A673 (cell line): ENCODE measurements around the gene VSIG10L. TPM values are rescaled to one million over a fixed set of nuclear protein-coding genes. Genes with fewer than 3 reads are reported as not detected.

Experiments
- BruUV-seq: library from RNA; stranded (reverse); fragments of 400-500 nt; replicated peaks from 2 replicates; lab custom pipeline; 2021; lab: Mats Ljungman, UMichigan
- CTCF ChIA-PET: fragments of 300-600 bp; sonication (Branson Sonifier 250); formaldehyde crosslinking; loops from one replicate; lab custom pipeline; 2022; ENCODE audit warnings: antibody characterized with exemption; lab: Charles Lee
- POLR2A ChIA-PET: fragments of 300-600 bp; sonication (Branson Sonifier 250); formaldehyde crosslinking; loops from one replicate; lab custom pipeline; 2022; ENCODE audit warnings: antibody characterized with exemption; ENCODE audit not compliant: low non-redundant PET; lab: Charles Lee
- DNase-seq: peaks from one replicate; pipeline ENCODE4 v3.0.0-alpha.2; 2015; ENCODE audit warnings: low spot score
- H3K27ac ChIP-seq: fragments of 200-600 bp; sonication (generic); 2 replicates; pipeline ENCODE4 v1.5.1; 2016; ENCODE audit warnings: mixed run types, low read depth, mild to moderate bottlenecking, mixed read lengths, antibody characterized with exemption, low read length; ENCODE audit not compliant: poor library complexity, severe bottlenecking
- H3K27me3 ChIP-seq: fragments of 200-600 bp; sonication (generic); replicated peaks from 2 replicates; pipeline ENCODE4 v1.6.1; 2017; ENCODE audit warnings: mixed run types, low read depth, mild to moderate bottlenecking, mixed read lengths, antibody characterized with exemption, low read length; ENCODE audit not compliant: insufficient read depth, poor library complexity
- H3K36me3 ChIP-seq: fragments of 200-600 bp; sonication (generic); 2 replicates; pipeline ENCODE4 v1.6.1; 2016; ENCODE audit warnings: mixed run types, mild to moderate bottlenecking, mixed read lengths, antibody characterized with exemption, low read length; ENCODE audit not compliant: insufficient read depth, poor library complexity, severe bottlenecking
- H3K4me1 ChIP-seq: fragments of 200-600 bp; sonication (generic); 2 replicates; pipeline ENCODE4 v1.6.1; 2017; ENCODE audit warnings: mixed run types, mild to moderate bottlenecking, mixed read lengths, antibody characterized with exemption, low read length; ENCODE audit not compliant: insufficient read depth, poor library complexity, severe bottlenecking
- H3K4me3 ChIP-seq: fragments of 200-600 bp; sonication (generic); 2 replicates; pipeline ENCODE4 v1.5.1; 2016; ENCODE audit warnings: low read depth, mixed run types, mild to moderate bottlenecking, mixed read lengths, low read length; ENCODE audit not compliant: poor library complexity, severe bottlenecking
- H3K9me3 ChIP-seq: fragments of 200-600 bp; sonication (generic); 2 replicates; pipeline ENCODE4 v1.6.1; 2016; ENCODE audit warnings: mixed run types, low read depth, mild to moderate bottlenecking, mixed read lengths, antibody characterized with exemption, low read length; ENCODE audit not compliant: poor library complexity, severe bottlenecking
- EZH2 ChIP-seq: fragments of 200-600 bp; sonication (generic); IDR thresholded peaks from 2 replicates; pipeline ENCODE4 v1.6.1; 2017; ENCODE audit warnings: borderline replicate concordance, low read depth, mild to moderate bottlenecking, mixed read lengths, antibody characterized with exemption, low read length; ENCODE audit not compliant: poor library complexity, severe bottlenecking
- intact Hi-C: fragments of 100-400 bp; cut with micrococcal nuclease; formaldehyde crosslinking; loops from one replicate; pipeline ENCODE4 v1.10.0; 2022; ENCODE audit not compliant: unreplicated experiment
- total RNA-seq: library from RNA; stranded (reverse); gene quantifications from 2 replicates; pipeline ENCODE4 v1.2.3, GENCODE V29; 2021
- TF ChIP-seq, protein P1 (sequence below): fragments of 300-800, 200-600 bp; sonication (generic); conservative IDR thresholded peaks from 2 replicates; pipeline ENCODE4 v1.5.1; 2017; ENCODE audit warnings: low read depth, mild to moderate bottlenecking, antibody characterized with exemption, low read length, moderate library complexity, mixed read lengths

Gene VSIG10L
- total RNA-seq, 1 experiment from 2014 or later: 0.69 TPM

DNA sequence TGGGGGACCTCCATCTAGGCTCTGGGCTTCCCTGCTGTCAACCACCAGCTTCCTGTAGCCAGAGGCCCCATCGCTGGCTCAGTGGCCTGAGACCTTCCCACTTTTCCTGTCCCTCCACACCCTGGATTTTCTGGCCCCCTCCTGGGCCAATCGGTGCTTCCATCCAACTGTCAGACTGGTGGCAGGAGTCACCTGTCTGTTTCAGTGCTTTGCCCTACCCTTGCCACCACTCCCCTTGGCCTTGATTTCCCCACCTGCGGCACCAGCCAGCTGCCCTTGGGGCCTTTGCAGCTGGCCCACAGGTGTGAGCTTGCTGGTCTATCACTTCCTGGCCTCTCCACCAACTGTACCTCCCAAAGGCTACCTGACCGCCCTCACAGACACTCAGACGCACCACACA is 12.5 kb downstream of the VSIG10L start:
- no peaks in the 10 kb centered on the region for H3K36me3 ChIP-seq
- no peak overlapping the region for H3K27ac ChIP-seq
- no peak for TF ChIP-seq EZH2
- TF ChIP-seq, protein P1, sequence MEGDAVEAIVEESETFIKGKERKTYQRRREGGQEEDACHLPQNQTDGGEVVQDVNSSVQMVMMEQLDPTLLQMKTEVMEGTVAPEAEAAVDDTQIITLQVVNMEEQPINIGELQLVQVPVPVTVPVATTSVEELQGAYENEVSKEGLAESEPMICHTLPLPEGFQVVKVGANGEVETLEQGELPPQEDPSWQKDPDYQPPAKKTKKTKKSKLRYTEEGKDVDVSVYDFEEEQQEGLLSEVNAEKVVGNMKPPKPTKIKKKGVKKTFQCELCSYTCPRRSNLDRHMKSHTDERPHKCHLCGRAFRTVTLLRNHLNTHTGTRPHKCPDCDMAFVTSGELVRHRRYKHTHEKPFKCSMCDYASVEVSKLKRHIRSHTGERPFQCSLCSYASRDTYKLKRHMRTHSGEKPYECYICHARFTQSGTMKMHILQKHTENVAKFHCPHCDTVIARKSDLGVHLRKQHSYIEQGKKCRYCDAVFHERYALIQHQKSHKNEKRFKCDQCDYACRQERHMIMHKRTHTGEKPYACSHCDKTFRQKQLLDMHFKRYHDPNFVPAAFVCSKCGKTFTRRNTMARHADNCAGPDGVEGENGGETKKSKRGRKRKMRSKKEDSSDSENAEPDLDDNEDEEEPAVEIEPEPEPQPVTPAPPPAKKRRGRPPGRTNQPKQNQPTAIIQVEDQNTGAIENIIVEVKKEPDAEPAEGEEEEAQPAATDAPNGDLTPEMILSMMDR: no peak
- ChIA-PET CTCF (no interaction called here), POLR2A (no interaction called here)
- no peak for DNase-seq
- H3K4me3 ChIP-seq: no peak overlapping the region
- intact Hi-C loops: no loop called here
- BruUV-seq: no TSS peak
- no peaks in the 10 kb centered on the region for H3K4me1 ChIP-seq
- peaks cover 8% of the 10 kb centered on the region for H3K27me3 ChIP-seq
- no peaks in the 10 kb centered on the region for H3K9me3 ChIP-seq

DNA sequence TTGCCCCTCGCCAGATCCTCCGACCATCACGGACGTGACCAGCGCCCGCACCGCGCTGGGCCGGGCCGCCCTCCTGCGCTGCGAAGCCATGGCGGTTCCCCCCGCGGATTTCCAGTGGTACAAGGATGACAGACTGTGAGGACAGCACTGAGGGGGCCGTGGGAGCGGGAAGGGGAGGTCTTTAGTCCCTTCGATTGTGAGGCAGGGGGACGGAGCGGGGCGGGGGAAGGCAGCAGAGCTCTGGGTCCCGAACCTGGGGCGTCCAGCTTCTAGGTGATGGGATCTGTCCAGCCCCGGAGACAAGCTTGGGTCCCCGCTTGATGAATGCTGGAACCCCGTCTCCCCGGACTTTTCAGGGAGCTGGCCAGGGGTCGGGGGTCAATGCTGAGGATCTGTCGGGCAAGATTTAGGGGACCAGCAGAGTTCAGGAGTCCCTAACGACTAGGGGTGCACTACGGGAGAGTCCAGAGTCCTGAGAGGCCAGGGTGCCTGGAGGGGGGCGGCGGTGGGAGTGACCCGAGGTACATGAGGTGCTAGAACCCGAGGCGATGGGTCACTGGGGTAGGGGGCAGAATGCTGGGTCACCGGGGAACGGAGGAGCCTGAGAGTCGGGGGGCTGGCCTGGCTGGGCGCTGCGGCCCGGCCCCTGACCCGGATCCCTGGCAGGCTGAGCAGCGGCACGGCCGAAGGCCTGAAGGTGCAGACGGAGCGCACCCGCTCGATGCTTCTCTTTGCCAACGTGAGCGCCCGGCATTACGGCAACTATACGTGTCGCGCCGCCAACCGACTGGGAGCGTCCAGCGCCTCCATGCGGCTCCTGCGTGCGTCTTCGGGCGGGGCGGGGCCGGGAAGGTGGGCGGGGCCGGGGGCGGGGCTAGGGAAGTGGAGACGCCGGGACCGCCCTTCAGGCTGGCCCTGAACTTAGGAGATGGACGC is 14.6 kb downstream of the VSIG10L start:
- TF ChIP-seq EZH2: no peak
- TF ChIP-seq, protein P1: peak; percentile 51
- Histone ChIP-seq H3K4me3 (peak overlapping the region; percentile 17), H3K36me3 (no peaks in the 10 kb centered on the region), H3K27me3 (peaks cover 8% of the 10 kb centered on the region), H3K9me3 (no peaks in the 10 kb centered on the region), H3K27ac (no peak overlapping the region), H3K4me1 (no peaks in the 10 kb centered on the region)
- POLR2A ChIA-PET: no interaction called here
- CTCF ChIA-PET: interaction anchor here (1.4 kb wide), 1 partner anchor 12 kb away, joined by 3 read pairs; no protein-coding TSS in a partner anchor
- intact Hi-C loops: no loop called here
- peak; percentile 70 for DNase-seq
- BruUV-seq: no TSS peak

DNA sequence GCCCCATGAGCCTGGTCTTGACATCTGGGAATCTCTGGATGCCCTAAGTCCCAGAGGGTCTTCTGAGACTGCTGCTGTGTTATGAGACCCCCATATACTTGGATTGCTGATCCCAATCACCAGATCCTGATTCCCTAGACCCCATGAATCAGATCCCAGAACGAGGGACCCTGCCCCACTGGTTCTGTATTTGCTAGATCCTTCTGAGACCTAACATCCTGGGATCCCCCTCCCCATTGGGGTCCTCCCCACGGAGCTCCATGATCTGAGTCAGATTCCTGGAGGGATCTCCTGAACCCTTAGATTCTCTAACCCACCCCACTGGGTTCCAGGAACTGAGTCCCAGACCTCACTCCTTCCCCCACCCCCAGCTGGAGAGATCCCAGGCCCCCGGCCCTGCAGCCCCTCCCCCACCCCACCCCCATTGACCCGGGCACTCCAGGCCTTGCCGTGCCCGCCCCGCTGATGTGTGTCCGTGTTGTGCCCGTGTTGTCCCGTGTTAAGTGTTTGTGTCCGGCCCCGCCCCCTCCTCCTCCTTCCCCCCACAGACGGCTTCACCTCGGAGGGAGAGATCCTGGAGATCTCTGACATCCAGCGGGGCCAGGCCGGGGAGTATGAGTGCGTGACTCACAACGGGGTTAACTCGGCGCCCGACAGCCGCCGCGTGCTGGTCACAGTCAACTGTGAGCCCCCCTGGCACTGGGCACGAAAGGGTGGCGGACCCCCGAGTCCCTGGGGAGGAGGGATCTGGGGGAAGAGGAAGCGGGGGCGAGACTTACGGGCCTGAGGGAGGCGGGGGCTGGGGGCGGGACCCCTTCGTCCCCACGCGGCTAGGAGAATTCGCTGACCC is 15.5 kb downstream of the VSIG10L start:
- Histone ChIP-seq H3K4me3 (no peak overlapping the region), H3K27ac (no peak overlapping the region), H3K36me3 (no peaks in the 10 kb centered on the region), H3K9me3 (no peaks in the 10 kb centered on the region), H3K27me3 (peaks cover 8% of the 10 kb centered on the region), H3K4me1 (no peaks in the 10 kb centered on the region)
- ChIA-PET POLR2A (no interaction called here), CTCF (no interaction called here)
- DNase-seq: no peak
- TF ChIP-seq, protein P1: no peak
- TF ChIP-seq EZH2: no peak
- BruUV-seq: no TSS peak
- intact Hi-C loops: no loop called here
